HepG2 (cell line): ENCODE data around the gene ATP5F1E. TPM values are rescaled to one million over a fixed set of nuclear protein-coding genes. Genes with fewer than 3 reads are reported as not detected.

Experiments used
- ASH2L ChIP-seq: fragments of 300-600, 200-600 bp; sonication (generic); IDR thresholded peaks from 2 replicates; pipeline ENCODE4 v1.7.0; 2017; ENCODE audit warnings: low read depth, mild to moderate bottlenecking, moderate library complexity, mixed read lengths, low read length; ENCODE audit not compliant: insufficient read length
- MEF2D ChIP-seq: sonication (generic); formaldehyde crosslinking; IDR thresholded peaks from 2 replicates; pipeline ENCODE4 v1.5.1; 2020; ENCODE audit warnings: mild to moderate bottlenecking, missing genetic modification reagents
- PLRG1 ChIP-seq: fragments of 450-650 bp; conservative IDR thresholded peaks from 2 replicates; pipeline ENCODE4 v1.6.1; 2016
- PRMT3 ChIP-seq: sonication (generic); formaldehyde crosslinking; IDR thresholded peaks from 2 replicates; pipeline ENCODE4 v1.8.1; 2022; ENCODE audit warnings: low read depth, mild to moderate bottlenecking, moderate library complexity, missing genetic modification reagents, borderline replicate concordance
- SKIL ChIP-seq: sonication (generic); formaldehyde crosslinking; IDR thresholded peaks from 2 replicates; pipeline ENCODE4 v1.8.0; 2022; ENCODE audit warnings: missing genetic modification reagents, mild to moderate bottlenecking, moderate library complexity, borderline replicate concordance
- SOX6 ChIP-seq, 2 experiments: fragments of 450-650 bp in 1 of 2; sonication (generic) in 1 of 2; formaldehyde crosslinking in 1 of 2; IDR thresholded peaks; 2 replicates each; pipeline versions ENCODE4 v1.4.0 to v1.6.1; 2017 to 2020; ENCODE audit warnings: antibody characterized with exemption in 1 of 2, mild to moderate bottlenecking in 1 of 2, missing genetic modification reagents in 1 of 2
- ZBTB38 ChIP-seq: sonication (generic); formaldehyde crosslinking; IDR thresholded peaks from 2 replicates; pipeline ENCODE4 v1.5.1; 2020; ENCODE audit warnings: mild to moderate bottlenecking, missing genetic modification reagents
- ZBTB43 ChIP-seq: sonication (generic); formaldehyde crosslinking; conservative IDR thresholded peaks from 2 replicates; pipeline ENCODE4 v1.4.0; 2020; ENCODE audit warnings: missing genetic modification reagents
- ZFP91 ChIP-seq: sonication (generic); formaldehyde crosslinking; IDR thresholded peaks from 2 replicates; pipeline ENCODE4 v1.9.0; 2022; ENCODE audit warnings: missing genetic modification reagents, mild to moderate bottlenecking, borderline replicate concordance
- ZMAT5 ChIP-seq: sonication (generic); formaldehyde crosslinking; IDR thresholded peaks from 2 replicates; pipeline ENCODE4 v1.5.0; 2020; ENCODE audit warnings: mild to moderate bottlenecking, low read depth, missing genetic modification reagents, borderline replicate concordance
- ZNF547 ChIP-seq: sonication (generic); formaldehyde crosslinking; IDR thresholded peaks from 2 replicates; pipeline ENCODE4 v1.5.1; 2020; ENCODE audit warnings: mild to moderate bottlenecking, missing genetic modification reagents
- ZNF616 ChIP-seq: sonication (generic); formaldehyde crosslinking; IDR thresholded peaks from 2 replicates; pipeline ENCODE4 v1.5.0; 2020; ENCODE audit warnings: low read depth, mild to moderate bottlenecking, missing genetic modification reagents
- polyA plus RNA-seq, 8 experiments: library from polyadenylated mRNA; depleted of rRNA in 3 of 8; stranded (reverse) in 7 of 8; unstranded in 1 of 8; fragments of >200 nt; fragmentation: Illumina TruSeq in 4 of 8; extraction: Trizol in 4 of 8; gene quantifications; 2 replicates each; pipeline versions ENCODE4 v1.2.1 to v1.2.3, GENCODE V29; 2011 to 2016; ENCODE audit warnings: low read depth in 4 of 8, missing spikeins in 1 of 8, mixed read lengths in 1 of 8; ENCODE audit not compliant: insufficient read depth in 1 of 8
- total RNA-seq, 5 experiments: library from RNA; depleted of rRNA; stranded (reverse); fragments of >200 nt; fragmentation: Illumina TruSeq; extraction: Trizol; gene quantifications; 2 replicates each; pipeline ENCODE4 v1.2.3, GENCODE V29; 2016; ENCODE audit warnings: low read depth in 1 of 5
- TF ChIP-seq, protein P1 (sequence below), 2 experiments: fragments of 450-650 bp in 1 of 2; sonication (generic) in 1 of 2; formaldehyde crosslinking; IDR thresholded peaks; 2 replicates each; pipeline versions ENCODE4 v1.5.0 to v1.8.0; 2020 to 2022; ENCODE audit warnings: mild to moderate bottlenecking in 1 of 2, missing genetic modification reagents in 1 of 2
- TF ChIP-seq, protein P2 (sequence below): fragments of 450-650 bp; IDR thresholded peaks from 2 replicates; pipeline ENCODE4 v1.6.1; 2016
- TF ChIP-seq, protein P3 (sequence below): sonication (generic); formaldehyde crosslinking; IDR thresholded peaks from 2 replicates; pipeline ENCODE4 v1.5.1; 2020; ENCODE audit warnings: mild to moderate bottlenecking, missing genetic modification reagents, borderline replicate concordance

Gene ATP5F1E
- total and polyA plus RNA-seq, 2 of the 13 experiments (the other 11 are each of a cell fraction or from before 2014, with no cell fraction given) = 121 to 134 TPM

- TF ChIP-seq, protein P1, sequence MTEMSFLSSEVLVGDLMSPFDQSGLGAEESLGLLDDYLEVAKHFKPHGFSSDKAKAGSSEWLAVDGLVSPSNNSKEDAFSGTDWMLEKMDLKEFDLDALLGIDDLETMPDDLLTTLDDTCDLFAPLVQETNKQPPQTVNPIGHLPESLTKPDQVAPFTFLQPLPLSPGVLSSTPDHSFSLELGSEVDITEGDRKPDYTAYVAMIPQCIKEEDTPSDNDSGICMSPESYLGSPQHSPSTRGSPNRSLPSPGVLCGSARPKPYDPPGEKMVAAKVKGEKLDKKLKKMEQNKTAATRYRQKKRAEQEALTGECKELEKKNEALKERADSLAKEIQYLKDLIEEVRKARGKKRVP (CRISPR knock-in tag; IDR thresholded peaks at IDR 0.05) = no peak
- TF ChIP-seq, protein P2, sequence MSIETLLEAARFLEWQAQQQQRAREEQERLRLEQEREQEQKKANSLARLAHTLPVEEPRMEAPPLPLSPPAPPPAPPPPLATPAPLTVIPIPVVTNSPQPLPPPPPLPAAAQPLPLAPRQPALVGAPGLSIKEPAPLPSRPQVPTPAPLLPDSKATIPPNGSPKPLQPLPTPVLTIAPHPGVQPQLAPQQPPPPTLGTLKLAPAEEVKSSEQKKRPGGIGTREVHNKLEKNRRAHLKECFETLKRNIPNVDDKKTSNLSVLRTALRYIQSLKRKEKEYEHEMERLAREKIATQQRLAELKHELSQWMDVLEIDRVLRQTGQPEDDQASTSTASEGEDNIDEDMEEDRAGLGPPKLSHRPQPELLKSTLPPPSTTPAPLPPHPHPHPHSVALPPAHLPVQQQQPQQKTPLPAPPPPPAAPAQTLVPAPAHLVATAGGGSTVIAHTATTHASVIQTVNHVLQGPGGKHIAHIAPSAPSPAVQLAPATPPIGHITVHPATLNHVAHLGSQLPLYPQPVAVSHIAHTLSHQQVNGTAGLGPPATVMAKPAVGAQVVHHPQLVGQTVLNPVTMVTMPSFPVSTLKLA = no peak
- TF ChIP-seq ASH2L (no peak), ZBTB43 (CRISPR knock-in tag) (no peak), SKIL (CRISPR knock-in tag) (peak; percentile 61; the same call in 1 of the 2 replicates), ZFP91 (CRISPR knock-in tag) (peak; percentile 53; the same call in 1 of the 2 replicates), ZNF547 (CRISPR knock-in tag) (no peak), PRMT3 (no peak), SOX6 (IDR thresholded peaks at IDR 0.05) (no peak), SOX6 (CRISPR knock-in tag; IDR thresholded peaks at IDR 0.05) (peak; percentile 50; the same call in 1 of the 2 replicates), ZBTB38 (CRISPR knock-in tag) (peak; percentile 49; the same call in 1 of the 2 replicates), ZNF616 (peak; percentile 70; the same call in 1 of the 2 replicates), PLRG1 (no peak), MEF2D (CRISPR knock-in tag) (0 out of 2 replicates have a peak, but pooled peaks have one; percentile 21), ZMAT5 (CRISPR knock-in tag) (no peak)
- TF ChIP-seq, protein P3, sequence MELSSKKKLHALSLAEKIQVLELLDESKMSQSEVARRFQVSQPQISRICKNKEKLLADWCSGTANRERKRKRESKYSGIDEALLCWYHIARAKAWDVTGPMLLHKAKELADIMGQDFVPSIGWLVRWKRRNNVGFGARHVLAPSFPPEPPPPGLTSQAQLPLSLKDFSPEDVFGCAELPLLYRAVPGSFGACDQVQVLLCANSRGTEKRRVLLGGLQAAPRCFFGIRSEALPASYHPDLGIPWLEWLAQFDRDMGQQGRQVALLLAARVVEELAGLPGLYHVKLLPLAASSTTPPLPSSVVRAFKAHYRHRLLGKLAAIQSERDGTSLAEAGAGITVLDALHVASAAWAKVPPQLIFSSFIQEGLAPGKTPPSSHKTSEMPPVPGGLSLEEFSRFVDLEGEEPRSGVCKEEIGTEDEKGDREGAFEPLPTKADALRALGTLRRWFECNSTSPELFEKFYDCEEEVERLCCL (CRISPR knock-in tag) = no peak
These were observed 27.2 kb downstream of the ATP5F1E start (continued) for GRCh38 chr20:59004763-59005522.
